Measurements from ENCODE around the gene ENKD1.
"Not testable (repeated sequence)": the region's sequence is repeated elsewhere in the genome, so short reads cannot be mapped to it uniquely, and the experiment has no call there.

Gene ENKD1, protein sequence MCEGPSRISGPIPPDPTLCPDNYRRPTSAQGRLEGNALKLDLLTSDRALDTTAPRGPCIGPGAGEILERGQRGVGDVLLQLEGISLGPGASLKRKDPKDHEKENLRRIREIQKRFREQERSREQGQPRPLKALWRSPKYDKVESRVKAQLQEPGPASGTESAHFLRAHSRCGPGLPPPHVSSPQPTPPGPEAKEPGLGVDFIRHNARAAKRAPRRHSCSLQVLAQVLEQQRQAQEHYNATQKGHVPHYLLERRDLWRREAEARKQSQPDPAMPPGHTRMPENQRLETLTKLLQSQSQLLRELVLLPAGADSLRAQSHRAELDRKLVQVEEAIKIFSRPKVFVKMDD

GRCh38 chr16:67666559-67667452 is at the start of gene ENKD1, which contains the start of gene C16orf86:
Gene ENKD1 (minus strand): TSS chr16:67666750. CDS start chr16:67666442, 308 bp downstream.
Gene C16orf86 (plus strand): TSS chr16:67666814. CDS start chr16:67666971, 157 bp downstream.
- no peak for DNase-seq

GRCh38 chr16:67716097-67716496 is 49.5 kb upstream of the ENKD1 start:
- no peak for DNase-seq

DNA sequence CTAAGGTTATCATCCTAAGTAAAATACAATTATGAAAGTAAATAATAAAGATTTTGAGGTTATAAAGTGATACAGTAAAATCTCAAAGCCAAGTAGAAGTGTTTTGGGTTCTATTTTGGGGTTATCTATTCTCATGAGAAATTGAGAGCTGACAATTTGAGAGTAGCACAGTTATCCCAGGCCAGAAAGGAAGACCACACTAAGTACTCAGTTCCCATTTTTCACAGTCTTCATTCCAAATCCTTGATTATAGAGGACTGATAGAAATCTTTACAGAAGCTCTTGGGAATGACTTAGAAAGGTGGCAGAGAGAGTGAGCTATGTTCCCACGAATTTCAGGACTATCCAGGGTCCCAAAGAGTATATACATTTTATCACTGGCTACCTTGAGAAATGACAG is 48.0 kb upstream of the ENKD1 start:
- no peak for DNase-seq

GRCh38 chr16:67713647-67714273 is 47.2 kb upstream of the ENKD1 start:
- no peak for DNase-seq

DNA sequence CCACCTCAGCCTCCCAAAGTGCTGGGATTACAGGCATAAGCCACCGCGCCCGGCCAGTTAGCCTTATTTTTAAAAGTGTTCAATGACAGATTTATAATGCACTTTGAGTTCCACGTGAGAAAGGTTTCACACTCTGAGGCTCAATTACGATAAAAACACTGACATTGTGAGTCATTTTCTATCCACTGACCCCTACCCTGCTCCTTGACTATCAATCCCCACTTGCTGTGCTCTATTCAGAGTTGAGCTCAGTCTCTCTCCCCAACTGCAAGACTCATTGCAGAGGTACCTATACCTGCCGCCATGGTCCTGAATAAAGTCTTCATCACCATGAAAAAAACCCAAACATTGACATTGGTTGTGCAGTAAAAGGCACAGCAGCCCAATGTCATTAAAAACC is 44.1 kb upstream of the ENKD1 start:
- no peak for DNase-seq

GRCh38 chr16:67709050-67709449 is 42.5 kb upstream of the ENKD1 start:
- DNase-seq = no peak

- DNase-seq = no peak
These were observed 41.8 kb upstream of the ENKD1 start for GRCh38 chr16:67708368-67708771.

DNA sequence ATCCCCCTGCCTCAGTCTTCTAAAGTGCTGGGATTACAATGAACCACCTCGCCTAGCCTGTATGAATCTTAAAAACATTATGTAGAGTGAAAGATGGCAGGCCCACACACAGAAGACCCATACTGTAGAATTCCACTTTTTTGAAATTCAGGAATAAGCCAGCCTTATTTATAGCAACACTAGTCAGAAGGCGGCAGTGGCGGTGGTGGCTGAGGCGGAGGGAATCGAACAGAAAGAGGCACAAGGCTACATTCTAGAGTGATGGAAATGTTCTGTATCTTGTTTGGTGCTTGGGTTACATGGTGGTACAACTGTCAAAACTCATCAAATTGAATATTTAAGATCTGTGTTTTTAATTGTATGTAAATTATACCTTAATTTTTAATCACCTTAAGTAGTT is 41.2 kb upstream of the ENKD1 start:
- DNase-seq = no peak

DNA sequence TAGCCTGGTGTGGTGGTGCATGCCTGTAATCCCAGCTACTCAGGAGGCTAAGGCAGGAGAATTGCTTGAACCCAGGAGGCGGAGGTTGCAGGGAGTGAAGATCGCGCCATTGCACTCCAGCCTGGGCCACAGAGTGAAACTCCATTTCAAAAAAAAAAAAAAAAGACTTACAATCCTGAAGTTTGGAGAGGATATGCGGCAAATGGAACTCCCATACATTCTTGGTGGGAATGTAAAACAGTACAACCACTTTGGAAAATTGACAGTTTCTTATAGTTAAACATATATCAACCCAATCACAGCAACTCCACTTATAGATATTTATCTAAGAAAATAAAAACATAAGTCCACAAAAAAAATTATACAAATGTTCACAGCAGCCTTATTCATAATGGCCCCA is 40.7 kb upstream of the ENKD1 start:
- DNase-seq = no peak

- DNase-seq = no peak
These were observed 37.6 kb upstream of the ENKD1 start for GRCh38 chr16:67704110-67704509.

- DNase-seq = no peak
These were observed 37.1 kb upstream of the ENKD1 start for GRCh38 chr16:67703626-67704025.

DNA sequence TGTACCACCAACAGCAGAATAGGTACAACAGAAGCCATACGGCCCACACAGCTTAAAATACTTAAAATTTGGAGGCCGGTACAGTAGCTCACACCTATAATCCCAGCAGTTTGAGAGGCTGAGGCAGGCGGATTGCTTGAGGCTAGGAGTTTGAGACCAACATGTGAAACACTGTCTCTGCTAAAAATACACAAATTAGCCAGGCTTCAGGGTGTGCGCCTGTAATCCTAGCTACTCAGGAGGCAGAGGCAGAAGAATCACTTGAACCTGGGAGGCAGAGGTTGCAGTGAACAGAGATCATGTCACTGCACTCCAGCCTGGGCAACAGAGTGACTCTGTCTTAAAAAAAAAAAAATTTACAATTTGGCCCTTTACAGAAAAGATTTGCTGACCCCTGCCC is 35.6 kb upstream of the ENKD1 start:
- no peak for DNase-seq

- DNase-seq = no peak
These were observed 34.9 kb upstream of the ENKD1 start for GRCh38 chr16:67701420-67701819.

- no peak for DNase-seq
These were observed 32.7 kb upstream of the ENKD1 start for GRCh38 chr16:67699265-67699664.

- no peak for DNase-seq
These were observed 31.1 kb upstream of the ENKD1 start for GRCh38 chr16:67697422-67698185.

DNA sequence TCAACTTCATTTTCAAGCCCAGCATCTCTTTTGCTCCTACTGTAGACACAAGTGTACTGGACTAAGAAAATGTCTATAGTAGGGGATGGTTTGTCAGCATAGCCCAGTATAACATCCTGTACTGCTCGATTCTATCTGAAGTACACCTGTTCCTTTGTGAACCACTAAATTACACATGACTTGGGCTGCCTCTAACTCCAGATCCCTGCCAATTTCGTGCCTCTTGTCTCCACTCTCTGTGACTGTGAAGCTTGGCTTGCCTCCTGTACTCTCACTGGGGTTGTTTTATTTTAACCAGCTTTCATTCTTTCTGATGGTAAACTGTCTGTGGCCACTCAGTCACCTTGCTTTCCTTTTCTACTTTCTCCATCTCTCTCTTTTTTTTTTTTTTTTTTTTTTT is 28.1 kb upstream of the ENKD1 start:
- DNase-seq = no peak

- not testable (repeated sequence) for DNase-seq
These were observed 27.2 kb upstream of the ENKD1 start for GRCh38 chr16:67693517-67694285.

- no peak for DNase-seq
These were observed 19.0 kb upstream of the ENKD1 start for GRCh38 chr16:67685388-67686112.

GRCh38 chr16:67683767-67684166 is 17.2 kb upstream of the ENKD1 start:
- no peak for DNase-seq

DNA sequence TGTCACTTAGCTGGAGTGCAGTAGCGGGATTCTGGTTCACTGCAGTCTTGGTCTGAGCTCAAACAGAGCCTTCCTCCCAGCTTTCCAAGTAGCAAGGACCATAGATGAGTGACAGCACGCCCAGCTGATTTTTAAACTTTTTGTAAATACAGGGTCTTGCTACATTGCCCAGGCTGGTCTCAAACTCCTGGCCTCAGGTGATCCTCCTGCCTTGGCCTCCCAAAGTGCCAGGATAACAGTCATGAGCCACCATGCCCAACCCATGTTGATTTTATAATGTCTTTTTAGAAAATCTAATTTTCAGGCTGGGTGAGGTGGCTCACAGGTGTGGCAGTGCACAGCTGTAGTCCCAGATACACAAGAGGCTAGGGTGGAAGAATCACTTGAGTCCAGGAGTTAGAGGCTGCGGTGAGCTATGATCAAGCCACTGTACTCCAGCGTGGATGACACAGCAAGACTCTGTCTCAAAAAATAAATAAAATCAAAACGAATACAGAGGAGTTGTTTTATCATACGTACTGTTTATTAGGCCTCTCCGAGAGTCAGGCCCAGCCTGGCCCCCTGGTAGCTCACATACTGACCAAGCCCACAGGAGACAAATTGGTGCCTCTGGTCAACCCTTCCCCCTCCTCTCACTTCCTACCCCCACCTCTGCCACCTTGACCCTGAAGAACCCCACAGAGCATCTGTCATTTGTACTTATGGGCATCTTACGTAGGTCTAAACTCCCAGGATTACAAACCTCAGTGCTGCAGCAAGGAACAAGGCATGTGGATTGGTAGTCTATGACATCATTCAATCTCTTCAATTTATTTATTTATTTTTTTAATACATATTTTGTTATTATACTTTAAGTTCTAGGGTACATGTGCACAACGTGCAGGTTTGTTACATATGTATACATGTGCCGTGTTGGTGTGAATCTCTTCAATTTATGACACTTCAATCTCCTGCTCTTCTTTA is 13.7 kb upstream of the ENKD1 start:
- DNase-seq = no peak
